COR-L47 (cell line): Measurements from ENCODE around the gene RNF220.

ENCODE experiments used
- DNase-seq: peaks from one replicate; lab custom pipeline; 2025; lab: John Stamatoyannopoulos, UW

Gene RNF220

GRCh38 chr1:44407430-44408211, 2.6 kb downstream of the RNF220 start:
- no peak for DNase-seq

GRCh38 chr1:44408212-44408582, 3.1 kb downstream of the RNF220 start:
- no peak for DNase-seq

- DNase-seq = no peak
Measured at GRCh38 chr1:44408632-44409602, 3.9 kb downstream of the RNF220 start.

GRCh38 chr1:44409757-44410156, 4.7 kb downstream of the RNF220 start:
- DNase-seq = no peak

GRCh38 chr1:44411861-44412260, 6.8 kb downstream of the RNF220 start:
- no peak for DNase-seq

GRCh38 chr1:44412601-44413000, 7.5 kb downstream of the RNF220 start:
- no peak for DNase-seq

GRCh38 chr1:44413740-44414139, 8.7 kb downstream of the RNF220 start:
- DNase-seq = no peak

- DNase-seq = no peak
Measured at GRCh38 chr1:44415013-44415412, 10.0 kb downstream of the RNF220 start.

GRCh38 chr1:44416408-44416807, 11.4 kb downstream of the RNF220 start:
- DNase-seq = no peak

- DNase-seq = peak; percentile 30
Measured at GRCh38 chr1:44417351-44418021, 12.4 kb downstream of the RNF220 start.

- no peak for DNase-seq
Measured at GRCh38 chr1:44418022-44418673, 13.1 kb downstream of the RNF220 start.

GRCh38 chr1:44419901-44420300, 14.8 kb downstream of the RNF220 start:
- no peak for DNase-seq

GRCh38 chr1:44420535-44420934, 15.5 kb downstream of the RNF220 start:
- no peak for DNase-seq

GRCh38 chr1:44421446-44421884, 16.4 kb downstream of the RNF220 start:
- DNase-seq = no peak

GRCh38 chr1:44422161-44422560, 17.1 kb downstream of the RNF220 start:
- DNase-seq = no peak

GRCh38 chr1:44423591-44424537, 18.8 kb downstream of the RNF220 start:
- DNase-seq = no peak

GRCh38 chr1:44424747-44425146, 19.7 kb downstream of the RNF220 start:
- DNase-seq = no peak

GRCh38 chr1:44425341-44426082, 20.5 kb downstream of the RNF220 start:
- no peak for DNase-seq

GRCh38 chr1:44431861-44432260, 26.8 kb downstream of the RNF220 start:
- DNase-seq = no peak

- DNase-seq = no peak
Measured at GRCh38 chr1:44433209-44433608, 28.2 kb downstream of the RNF220 start.
